IMR-90 (cell line): ENCODE measurements around the gene DPYSL5.

Source experiments
- BHLHE40 ChIP-seq: fragments of 150-350 bp; IDR thresholded peaks from 2 replicates; pipeline ENCODE4 v1.6.1; 2016; ENCODE audit warnings: mild to moderate bottlenecking, low read depth, low read length
- CEBPB ChIP-seq: IDR thresholded peaks from 2 replicates; pipeline ENCODE4 v1.6.1; 2012; ENCODE audit warnings: low read depth, low read length, improper control_type of control experiment
- MAFK ChIP-seq: IDR thresholded peaks from 2 replicates; pipeline ENCODE4 v1.6.1; 2012; ENCODE audit warnings: low read depth, low read length, improper control_type of control experiment
- MXI1 ChIP-seq: IDR thresholded peaks from 2 replicates; pipeline ENCODE4 v1.6.1; 2012; ENCODE audit warnings: low read depth, mild to moderate bottlenecking, low read length, moderate library complexity, borderline replicate concordance
- TF ChIP-seq, protein P1 (sequence below): conservative IDR thresholded peaks from 2 replicates; pipeline ENCODE4 v1.5.1; 2012; ENCODE audit warnings: mild to moderate bottlenecking, low read depth, low read length, improper control_type of control experiment
- TF ChIP-seq, protein P2 (sequence below): fragments of 150-350 bp; IDR thresholded peaks from 2 replicates; pipeline ENCODE4 v1.6.1; 2017; ENCODE audit warnings: mild to moderate bottlenecking, antibody characterized with exemption, low read length, low read depth

DNA sequence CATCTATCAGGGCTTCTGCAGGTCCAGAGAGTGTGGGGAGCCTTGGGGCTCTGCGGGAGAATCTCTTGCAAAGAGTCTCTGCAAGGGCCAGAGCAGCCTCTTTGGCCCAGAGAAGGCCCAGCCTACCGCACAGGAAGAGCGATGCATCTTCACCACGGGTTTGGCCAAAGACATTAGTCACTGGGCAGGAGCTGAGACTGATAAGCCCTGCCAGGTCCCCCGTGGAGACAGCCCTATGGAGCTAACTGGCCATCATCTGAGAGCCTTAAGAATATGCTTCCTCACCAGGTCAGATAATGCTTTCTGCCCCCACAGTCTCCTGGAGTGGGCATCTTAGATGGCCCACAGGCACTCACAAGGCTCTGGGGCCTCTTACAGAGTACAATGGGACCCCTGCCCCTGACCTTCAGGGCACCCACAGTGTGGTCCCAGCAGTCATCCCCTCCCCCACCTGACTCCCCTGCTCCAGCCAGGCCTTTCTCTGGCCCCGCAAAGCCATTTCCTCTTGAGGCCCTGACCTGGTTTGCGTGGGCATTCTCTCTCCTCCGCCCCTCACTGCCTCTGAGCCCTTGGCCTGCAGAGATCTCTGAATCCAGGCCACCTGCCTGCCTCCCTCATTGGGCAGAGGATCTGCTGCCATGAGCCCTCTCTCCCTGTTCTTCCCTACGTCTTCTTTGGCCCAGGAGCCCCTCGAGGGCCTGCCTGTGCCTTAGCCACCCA lies 90.6 kb downstream of the DPYSL5 start:
- TF ChIP-seq, protein P1, sequence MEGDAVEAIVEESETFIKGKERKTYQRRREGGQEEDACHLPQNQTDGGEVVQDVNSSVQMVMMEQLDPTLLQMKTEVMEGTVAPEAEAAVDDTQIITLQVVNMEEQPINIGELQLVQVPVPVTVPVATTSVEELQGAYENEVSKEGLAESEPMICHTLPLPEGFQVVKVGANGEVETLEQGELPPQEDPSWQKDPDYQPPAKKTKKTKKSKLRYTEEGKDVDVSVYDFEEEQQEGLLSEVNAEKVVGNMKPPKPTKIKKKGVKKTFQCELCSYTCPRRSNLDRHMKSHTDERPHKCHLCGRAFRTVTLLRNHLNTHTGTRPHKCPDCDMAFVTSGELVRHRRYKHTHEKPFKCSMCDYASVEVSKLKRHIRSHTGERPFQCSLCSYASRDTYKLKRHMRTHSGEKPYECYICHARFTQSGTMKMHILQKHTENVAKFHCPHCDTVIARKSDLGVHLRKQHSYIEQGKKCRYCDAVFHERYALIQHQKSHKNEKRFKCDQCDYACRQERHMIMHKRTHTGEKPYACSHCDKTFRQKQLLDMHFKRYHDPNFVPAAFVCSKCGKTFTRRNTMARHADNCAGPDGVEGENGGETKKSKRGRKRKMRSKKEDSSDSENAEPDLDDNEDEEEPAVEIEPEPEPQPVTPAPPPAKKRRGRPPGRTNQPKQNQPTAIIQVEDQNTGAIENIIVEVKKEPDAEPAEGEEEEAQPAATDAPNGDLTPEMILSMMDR, result no peak
- TF ChIP-seq MAFK (no peak), BHLHE40 (no peak), MXI1 (no peak), CEBPB (no peak)
- TF ChIP-seq, protein P2, sequence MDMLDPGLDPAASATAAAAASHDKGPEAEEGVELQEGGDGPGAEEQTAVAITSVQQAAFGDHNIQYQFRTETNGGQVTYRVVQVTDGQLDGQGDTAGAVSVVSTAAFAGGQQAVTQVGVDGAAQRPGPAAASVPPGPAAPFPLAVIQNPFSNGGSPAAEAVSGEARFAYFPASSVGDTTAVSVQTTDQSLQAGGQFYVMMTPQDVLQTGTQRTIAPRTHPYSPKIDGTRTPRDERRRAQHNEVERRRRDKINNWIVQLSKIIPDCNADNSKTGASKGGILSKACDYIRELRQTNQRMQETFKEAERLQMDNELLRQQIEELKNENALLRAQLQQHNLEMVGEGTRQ, result no peak
